ENCODE results near the gene NGDN.
A peak's percentile ranks its signal among the peaks of the same experiment; 100 is the strongest.

Gene NGDN

DNA sequence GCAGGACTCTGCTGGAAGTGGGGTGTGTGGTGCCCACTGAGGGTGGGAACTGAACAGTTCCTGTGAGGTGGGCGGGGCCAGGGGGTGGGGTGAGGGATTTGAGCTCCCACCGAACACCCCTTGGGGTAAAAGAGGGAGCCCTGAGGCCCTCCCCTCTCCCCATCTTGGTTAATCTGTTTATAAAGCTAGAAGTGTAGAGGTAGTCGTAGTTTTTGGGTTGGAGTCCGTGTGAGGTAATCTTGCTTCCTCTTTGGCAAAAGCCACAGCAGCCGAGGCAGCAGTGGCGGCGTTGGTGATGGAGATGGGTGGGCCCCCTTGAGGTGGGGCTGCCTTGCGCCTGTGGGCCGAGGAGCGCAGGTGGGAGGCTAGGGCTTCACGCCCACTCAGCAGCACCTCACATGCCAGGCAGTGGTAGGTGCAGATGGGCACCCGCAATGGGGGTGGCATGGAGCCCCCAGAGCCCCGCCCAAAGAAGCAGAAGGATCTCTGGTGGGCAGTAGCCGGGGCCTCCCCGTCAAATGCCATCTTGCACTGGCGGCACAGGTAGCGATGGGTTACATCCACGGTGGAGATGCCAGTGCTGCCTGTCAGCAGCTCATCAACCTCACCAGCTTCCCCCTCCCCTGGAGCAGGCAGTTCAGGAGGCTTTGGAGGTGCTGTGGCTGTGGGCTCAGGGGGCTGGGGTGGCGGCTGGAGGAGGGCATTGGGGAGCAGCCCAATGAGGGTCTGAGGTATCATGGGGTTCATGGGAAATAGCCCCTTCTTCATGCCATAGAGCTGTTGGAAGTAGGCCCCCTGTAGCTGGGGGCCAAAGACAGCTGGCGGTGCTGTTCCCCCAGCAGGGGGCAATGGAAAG, 52.5 kb downstream of the NGDN start:
- Histone ChIP-seq H3K4me3 (ENCODE audit: control insufficient read depth in 1 of 7, extremely low read depth in 1 of 7, insufficient read depth in 4 of 7, low read depth in 2 of 7, low read length in 6 of 7) (no peak overlapping the region), H3K36me3 (ENCODE audit: control insufficient read depth in 4 of 4, insufficient read depth in 4 of 4, low read length in 3 of 4) (peaks cover 0 to 7% (median 0%) of the 10 kb centered on the region in 4 experiments), H3K4me1 (ENCODE audit: control extremely low read depth in 1 of 4, control insufficient read depth in 4 of 4, insufficient read depth in 4 of 4, low read length in 3 of 4) (peaks cover 0 to 2% (median 0%) of the 10 kb centered on the region in 4 experiments), H3K27me3 (replicated peaks in 2 of 5; ENCODE audit: control insufficient read depth in 4 of 5, insufficient read depth in 5 of 5, low read length in 4 of 5) (no peaks in the 10 kb centered on the region), H3K27ac (ENCODE audit: insufficient read depth in 1 of 2, low read depth in 1 of 2, low read length in 2 of 2, poor library complexity in 1 of 2, severe bottlenecking in 2 of 2) (no peak overlapping the region), H3K9me3 (ENCODE audit: control extremely low read depth in 1 of 5, control insufficient read depth in 4 of 5, insufficient read depth in 2 of 5, low read depth in 1 of 5, low read length in 4 of 5) (no peaks in the 10 kb centered on the region)
- 93% methylated on average over 12 of the region's 20 CpGs for WGBS (ENCODE audit: insufficient coverage)
- ChIA-PET POLR2A (no interaction called here), CTCF (interaction anchor here (0.7 to 2.3 kb wide), 5 partner anchors 12 to 47 kb away, joined by 3 to 6 read pairs (median 4); no protein-coding TSS in a partner anchor)
- DNase-seq, result peak in 2 of 3 donors; percentile 28 to 30

DNA sequence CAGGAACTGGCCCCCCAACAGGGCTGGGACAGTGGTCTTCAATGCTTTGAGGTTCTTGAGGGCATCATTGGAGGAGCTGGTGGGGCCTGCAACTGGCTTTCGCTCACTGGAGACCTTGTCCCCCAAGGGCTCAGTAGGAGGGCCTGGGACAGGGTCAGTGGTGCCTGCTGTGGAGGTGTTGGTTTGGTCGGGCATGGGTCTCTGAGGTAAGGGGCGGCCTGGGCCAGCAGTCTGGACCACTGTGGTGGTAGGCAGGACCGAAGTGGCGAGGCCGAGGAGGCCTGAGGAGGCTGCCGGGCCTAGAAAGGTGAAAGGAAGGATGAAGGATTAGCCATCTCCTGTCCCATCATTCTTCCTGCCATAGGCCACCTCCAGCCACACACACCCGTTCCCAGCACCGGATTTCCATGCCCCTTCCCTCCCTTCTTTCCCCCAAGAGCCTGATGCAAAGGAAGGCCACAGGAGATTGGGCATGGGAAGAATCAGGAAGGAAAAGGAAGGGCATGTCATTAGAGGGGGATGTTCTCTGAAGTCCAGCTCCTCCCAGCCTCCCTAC, 53.2 kb downstream of the NGDN start:
- Histone ChIP-seq H3K27ac (ENCODE audit: insufficient read depth in 1 of 2, low read depth in 1 of 2, low read length in 2 of 2, poor library complexity in 1 of 2, severe bottlenecking in 2 of 2) (no peak overlapping the region), H3K4me1 (ENCODE audit: control extremely low read depth in 1 of 4, control insufficient read depth in 4 of 4, insufficient read depth in 4 of 4, low read length in 3 of 4) (peaks cover 0 to 2% (median 0%) of the 10 kb centered on the region in 4 experiments), H3K4me3 (ENCODE audit: control insufficient read depth in 1 of 7, extremely low read depth in 1 of 7, insufficient read depth in 4 of 7, low read depth in 2 of 7, low read length in 6 of 7) (no peak overlapping the region), H3K36me3 (ENCODE audit: control insufficient read depth in 4 of 4, insufficient read depth in 4 of 4, low read length in 3 of 4) (peaks cover 0 to 7% (median 1%) of the 10 kb centered on the region in 4 experiments), H3K27me3 (replicated peaks in 2 of 5; ENCODE audit: control insufficient read depth in 4 of 5, insufficient read depth in 5 of 5, low read length in 4 of 5) (no peaks in the 10 kb centered on the region), H3K9me3 (ENCODE audit: control extremely low read depth in 1 of 5, control insufficient read depth in 4 of 5, insufficient read depth in 2 of 5, low read depth in 1 of 5, low read length in 4 of 5) (no peaks in the 10 kb centered on the region)
- ChIA-PET CTCF (interaction anchor here (0.9 to 2.3 kb wide), 4 partner anchors 15 to 46 kb away, joined by 3 to 6 read pairs (median 4); no protein-coding TSS in a partner anchor), POLR2A (no interaction called here)
- DNase-seq, result no peak
- 92% methylated on average over 7 of the region's 9 CpGs for WGBS (ENCODE audit: insufficient coverage)

DNA sequence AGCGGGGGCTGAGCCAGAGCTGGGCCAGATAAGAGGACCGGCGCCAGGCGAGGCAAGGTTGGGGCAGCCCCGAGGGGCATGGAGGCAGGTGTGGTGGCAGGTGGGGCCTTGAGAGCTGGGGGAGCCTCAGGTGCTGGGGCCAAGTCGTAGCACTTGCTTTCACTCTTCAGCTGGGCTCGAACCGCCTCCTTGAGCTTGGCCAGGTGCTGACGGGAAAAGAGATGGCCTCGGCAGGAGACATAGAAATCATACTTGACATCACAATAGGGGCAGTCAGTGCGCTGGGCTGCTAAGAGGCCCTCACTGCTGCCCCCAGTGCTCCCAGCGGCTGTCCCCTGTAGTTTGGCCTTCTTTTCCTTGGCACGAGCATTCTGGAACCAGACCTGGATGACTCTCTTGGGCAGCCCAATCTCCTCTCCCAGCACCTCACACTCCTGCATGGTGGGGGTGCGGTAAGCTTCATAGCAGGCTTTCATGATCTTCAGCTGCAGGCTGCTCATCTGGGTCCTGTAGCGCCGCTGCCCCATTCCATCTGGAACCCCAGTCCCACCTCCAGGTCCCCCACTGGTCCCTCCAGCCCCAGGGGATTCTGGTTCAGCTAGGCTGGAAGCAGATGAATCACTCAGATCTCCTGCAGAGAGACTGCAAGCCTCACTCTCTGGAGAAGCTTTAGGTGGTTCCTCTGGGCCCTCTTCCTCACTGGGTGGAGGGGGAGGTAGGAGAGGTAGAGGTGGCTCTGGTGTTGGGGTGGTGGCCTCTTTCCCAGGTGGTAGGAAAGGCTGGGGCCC, 53.9 kb downstream of the NGDN start:
- Histone ChIP-seq H3K4me3 (ENCODE audit: control insufficient read depth in 1 of 7, extremely low read depth in 1 of 7, insufficient read depth in 4 of 7, low read depth in 2 of 7, low read length in 6 of 7) (no peak overlapping the region), H3K36me3 (ENCODE audit: control insufficient read depth in 4 of 4, insufficient read depth in 4 of 4, low read length in 3 of 4) (peaks cover 0 to 7% (median 1%) of the 10 kb centered on the region in 4 experiments), H3K4me1 (ENCODE audit: control extremely low read depth in 1 of 4, control insufficient read depth in 4 of 4, insufficient read depth in 4 of 4, low read length in 3 of 4) (peaks cover 0 to 2% (median 0%) of the 10 kb centered on the region in 4 experiments), H3K27ac (ENCODE audit: insufficient read depth in 1 of 2, low read depth in 1 of 2, low read length in 2 of 2, poor library complexity in 1 of 2, severe bottlenecking in 2 of 2) (no peak overlapping the region), H3K27me3 (replicated peaks in 2 of 5; ENCODE audit: control insufficient read depth in 4 of 5, insufficient read depth in 5 of 5, low read length in 4 of 5) (no peaks in the 10 kb centered on the region), H3K9me3 (ENCODE audit: control extremely low read depth in 1 of 5, control insufficient read depth in 4 of 5, insufficient read depth in 2 of 5, low read depth in 1 of 5, low read length in 4 of 5) (no peaks in the 10 kb centered on the region)
- no peak for DNase-seq
- ChIA-PET POLR2A (no interaction called here), CTCF (interaction anchor here (0.9 to 2.3 kb wide), 4 partner anchors 14 to 39 kb away, joined by 3 to 6 read pairs (median 4); no protein-coding TSS in a partner anchor)
- 95% methylated on average over 15 of the region's 16 CpGs for WGBS (ENCODE audit: insufficient coverage)

DNA sequence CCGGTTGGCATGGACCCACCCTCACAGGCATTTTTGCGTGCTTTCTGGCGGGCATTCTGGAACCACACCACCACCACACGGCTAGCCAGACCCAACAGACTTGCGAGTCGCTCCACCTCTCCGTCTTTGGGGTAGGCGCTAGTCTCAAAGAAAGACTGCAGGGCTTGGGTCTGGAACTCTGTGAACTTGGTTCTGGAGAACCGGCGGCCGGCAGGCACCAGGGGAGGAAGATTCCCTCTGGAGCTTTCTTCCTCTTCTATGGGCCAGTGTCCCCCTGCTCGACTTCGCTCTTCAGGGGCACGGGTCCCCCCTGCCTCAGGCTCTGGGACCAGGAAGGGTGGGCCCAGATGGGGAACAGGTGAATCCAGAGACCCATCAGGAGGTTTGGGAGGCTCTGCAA, 55.5 kb downstream of the NGDN start:
- peaks cover 0 to 7% (median 1%) of the 10 kb centered on the region in 4 experiments for H3K36me3 ChIP-seq (ENCODE audit: control insufficient read depth in 4 of 4, insufficient read depth in 4 of 4, low read length in 3 of 4)
- H3K27ac ChIP-seq (ENCODE audit: insufficient read depth in 1 of 2, low read depth in 1 of 2, low read length in 2 of 2, poor library complexity in 1 of 2, severe bottlenecking in 2 of 2), result no peak overlapping the region
- ChIA-PET CTCF (interaction anchor here (0.8 kb wide), 1 partner anchor 14 kb away, joined by 4 read pairs; no protein-coding TSS in a partner anchor), POLR2A (no interaction called here)
- 99% methylated on average over 8 of the region's 14 CpGs for WGBS (ENCODE audit: insufficient coverage)
- H3K27me3 ChIP-seq (replicated peaks in 2 of 5; ENCODE audit: control insufficient read depth in 4 of 5, insufficient read depth in 5 of 5, low read length in 4 of 5), result no peaks in the 10 kb centered on the region
- H3K9me3 ChIP-seq (ENCODE audit: control extremely low read depth in 1 of 5, control insufficient read depth in 4 of 5, insufficient read depth in 2 of 5, low read depth in 1 of 5, low read length in 4 of 5), result no peaks in the 10 kb centered on the region
- DNase-seq, result no peak
- H3K4me3 ChIP-seq (ENCODE audit: control insufficient read depth in 1 of 7, extremely low read depth in 1 of 7, insufficient read depth in 4 of 7, low read depth in 2 of 7, low read length in 6 of 7), result no peak overlapping the region
- peaks cover 0 to 4% (median 0%) of the 10 kb centered on the region in 4 experiments for H3K4me1 ChIP-seq (ENCODE audit: control extremely low read depth in 1 of 4, control insufficient read depth in 4 of 4, insufficient read depth in 4 of 4, low read length in 3 of 4)

DNA sequence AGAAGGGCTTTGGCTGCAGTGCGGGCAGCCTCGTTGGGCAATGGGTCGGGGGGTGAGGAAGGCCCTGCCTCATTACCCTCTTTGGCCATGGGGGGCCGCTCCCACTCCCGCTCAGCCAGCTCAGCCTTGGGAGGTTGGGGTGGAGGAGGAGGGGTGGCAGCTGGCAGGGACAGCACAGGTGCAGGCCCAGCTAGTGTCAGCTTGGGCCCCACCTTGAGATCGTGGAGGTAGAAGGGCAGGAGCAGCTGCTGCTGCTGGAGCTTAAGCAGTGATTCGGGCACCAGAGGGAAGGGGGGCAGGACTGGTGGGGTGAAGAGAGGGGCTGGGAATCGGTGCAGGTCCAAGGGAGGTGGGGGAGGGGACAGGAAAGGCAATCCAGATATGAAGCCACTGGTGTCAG, 56.1 kb downstream of the NGDN start:
- Histone ChIP-seq H3K4me3 (ENCODE audit: control insufficient read depth in 1 of 7, extremely low read depth in 1 of 7, insufficient read depth in 4 of 7, low read depth in 2 of 7, low read length in 6 of 7) (no peak overlapping the region), H3K9me3 (ENCODE audit: control extremely low read depth in 1 of 5, control insufficient read depth in 4 of 5, insufficient read depth in 2 of 5, low read depth in 1 of 5, low read length in 4 of 5) (no peaks in the 10 kb centered on the region), H3K27ac (ENCODE audit: insufficient read depth in 1 of 2, low read depth in 1 of 2, low read length in 2 of 2, poor library complexity in 1 of 2, severe bottlenecking in 2 of 2) (no peak overlapping the region), H3K27me3 (replicated peaks in 2 of 5; ENCODE audit: control insufficient read depth in 4 of 5, insufficient read depth in 5 of 5, low read length in 4 of 5) (no peaks in the 10 kb centered on the region), H3K4me1 (ENCODE audit: control extremely low read depth in 1 of 4, control insufficient read depth in 4 of 4, insufficient read depth in 4 of 4, low read length in 3 of 4) (peaks cover 0 to 10% (median 4%) of the 10 kb centered on the region in 4 experiments), H3K36me3 (ENCODE audit: control insufficient read depth in 4 of 4, insufficient read depth in 4 of 4, low read length in 3 of 4) (peaks cover 0 to 7% (median 1%) of the 10 kb centered on the region in 4 experiments)
- CTCF ChIA-PET, result interaction anchor here (0.5 to 1.3 kb wide), 4 partner anchors 11 to 34 kb away, joined by 3 to 5 read pairs (median 4); no protein-coding TSS in a partner anchor
- POLR2A ChIA-PET, result no interaction called here
- DNase-seq, result no peak
- 100% methylated on average over 3 of the region's 8 CpGs for WGBS (ENCODE audit: insufficient coverage)

Data from common myeloid progenitor, CD34-positive (primary cell).